GM23338 (cell line): Measurements from ENCODE around the gene BRAP. TPM values are rescaled to one million over a fixed set of nuclear protein-coding genes. Genes with fewer than 3 reads are reported as not detected.

ENCODE experiments used
- ATAC-seq: fragments of 200-7000 bp; cut with Tn5 transposase; 3 replicates; pipeline ENCODE4 v1.9.1; 2020
- DNase-seq: peaks from one replicate; pipeline ENCODE4 v3.0.0-alpha.2; 2015; ENCODE audit warnings: low spot score
- H2AFZ ChIP-seq: fragments of 200-600 bp; sonication (generic); 2 replicates; pipeline ENCODE4 v1.8.0; 2016; ENCODE audit warnings: antibody characterized with exemption, mild to moderate bottlenecking, moderate library complexity
- H3F3A ChIP-seq: fragments of 200-600 bp; sonication (generic); replicated peaks from 2 replicates; pipeline ENCODE4 v1.8.0; 2017; ENCODE audit warnings: antibody characterized with exemption, mixed run types, low read depth
- H3K27ac ChIP-seq: fragments of 200-600 bp; sonication (generic); 2 replicates; pipeline ENCODE4 v1.6.1; 2016; ENCODE audit warnings: low read depth
- H3K27me3 ChIP-seq: fragments of 200-600 bp; sonication (generic); 2 replicates; pipeline ENCODE4 v1.8.0; 2016; ENCODE audit warnings: mild to moderate bottlenecking, mixed run types, moderate library complexity; ENCODE audit not compliant: insufficient read depth
- H3K36me3 ChIP-seq: fragments of 200-600 bp; sonication (generic); 2 replicates; pipeline ENCODE4 v1.8.0; 2016; ENCODE audit warnings: mild to moderate bottlenecking; ENCODE audit not compliant: insufficient read depth
- H3K4me1 ChIP-seq: fragments of 200-600 bp; sonication (generic); 2 replicates; pipeline ENCODE4 v1.8.0; 2016; ENCODE audit warnings: mild to moderate bottlenecking, moderate library complexity; ENCODE audit not compliant: insufficient read depth
- H3K4me2 ChIP-seq: fragments of 200-600 bp; sonication (generic); 2 replicates; pipeline ENCODE4 v1.7.1; 2017; ENCODE audit warnings: mixed run types
- H3K4me3 ChIP-seq: fragments of 200-600 bp; sonication (generic); 2 replicates; pipeline ENCODE4 v1.6.1; 2016; ENCODE audit warnings: mixed run types
- H3K79me2 ChIP-seq: fragments of 200-600 bp; sonication (generic); replicated peaks from 2 replicates; pipeline ENCODE4 v1.8.0; 2017; ENCODE audit warnings: mild to moderate bottlenecking; ENCODE audit not compliant: insufficient read depth
- H3K9me2 ChIP-seq: fragments of 200-600 bp; sonication (generic); 2 replicates; pipeline ENCODE4 v1.8.0; 2017; ENCODE audit not compliant: insufficient read depth
- H4K20me1 ChIP-seq: fragments of 200-600 bp; sonication (generic); replicated peaks from 2 replicates; pipeline ENCODE4 v1.8.0; 2017; ENCODE audit warnings: mild to moderate bottlenecking; ENCODE audit not compliant: insufficient read depth
- H3K27ac Mint-ChIP-seq: 2 replicates; pipeline ENCODE4 v1.8.0; 2020; ENCODE audit warnings: inconsistent platforms, mild to moderate bottlenecking, moderate library complexity, mixed read lengths
- H3K27me3 Mint-ChIP-seq: 3 replicates; pipeline ENCODE4 v1.8.0; 2022; ENCODE audit warnings: low read depth, mild to moderate bottlenecking, moderate library complexity, mixed read lengths, inconsistent platforms; ENCODE audit not compliant: insufficient read depth, poor library complexity
- H3K36me3 Mint-ChIP-seq: 3 replicates; pipeline ENCODE4 v1.8.0; 2021; ENCODE audit warnings: low read depth, mild to moderate bottlenecking, inconsistent platforms, moderate library complexity, mixed read lengths
- H3K4me1 Mint-ChIP-seq: 3 replicates; pipeline ENCODE4 v1.8.0; 2020; ENCODE audit warnings: mild to moderate bottlenecking, inconsistent platforms, mixed read lengths
- H3K4me3 Mint-ChIP-seq: 3 replicates; pipeline ENCODE4 v1.8.0; 2021; ENCODE audit warnings: moderate library complexity, mild to moderate bottlenecking, inconsistent platforms, mixed read lengths
- H3K9me3 Mint-ChIP-seq: 3 replicates; pipeline ENCODE4 v1.8.0; 2020; ENCODE audit warnings: moderate library complexity, mild to moderate bottlenecking, inconsistent platforms, mixed read lengths
- CREB1 ChIP-seq: fragments of 250-450 bp; sonication (Bioruptor Pico); IDR thresholded peaks from 2 replicates; pipeline ENCODE4 v1.5.0; 2020; ENCODE audit warnings: low read depth, mild to moderate bottlenecking, moderate library complexity
- CTCF ChIP-seq, 2 experiments: fragments of 200-600 bp in 1 of 2; sonication (generic) in 1 of 2; conservative IDR thresholded peaks; 2 replicates each; pipeline versions ENCODE4 v1.5.1 to v1.6.1; 2016 to 2017; ENCODE audit warnings: antibody characterized with exemption in 2 of 2, low read depth in 2 of 2, mild to moderate bottlenecking in 2 of 2, moderate library complexity in 1 of 2
- ETS1 ChIP-seq: IDR thresholded peaks from 2 replicates; pipeline ENCODE4 v1.6.1; 2016; ENCODE audit warnings: antibody characterized with exemption
- EZH2 ChIP-seq: fragments of 200-600 bp; sonication (generic); IDR thresholded peaks from one replicate; pipeline ENCODE4 v1.8.0; 2017; ENCODE audit warnings: antibody characterized with exemption, mild to moderate bottlenecking, low read depth; ENCODE audit not compliant: unreplicated experiment
- EZH2phosphoT487 ChIP-seq: fragments of 200-600 bp; sonication (generic); IDR thresholded peaks from one replicate; pipeline ENCODE4 v1.8.1; 2018; ENCODE audit warnings: antibody characterized with exemption; ENCODE audit not compliant: unreplicated experiment
- JUNB ChIP-seq: IDR thresholded peaks from one replicate; pipeline ENCODE4 v1.6.1; 2016; ENCODE audit warnings: antibody characterized with exemption; ENCODE audit not compliant: unreplicated experiment
- NANOG ChIP-seq: IDR thresholded peaks from 2 replicates; pipeline ENCODE4 v1.6.1; 2016; ENCODE audit warnings: antibody characterized with exemption, borderline replicate concordance
- POLR2AphosphoS5 ChIP-seq: IDR thresholded peaks from 2 replicates; pipeline ENCODE4 v1.6.1; 2016; ENCODE audit warnings: antibody characterized with exemption, low read depth
- REST ChIP-seq: IDR thresholded peaks from one replicate; pipeline ENCODE4 v1.6.1; 2018; ENCODE audit warnings: antibody characterized with exemption; ENCODE audit not compliant: unreplicated experiment
- STAT1 ChIP-seq: IDR thresholded peaks from one replicate; pipeline ENCODE4 v1.6.1; 2016; ENCODE audit warnings: antibody characterized with exemption; ENCODE audit not compliant: unreplicated experiment
- ZNF114 ChIP-seq: fragments of 250-450 bp; sonication (Bioruptor Pico); IDR thresholded peaks from 2 replicates; pipeline ENCODE4 v1.5.0; 2020; ENCODE audit warnings: mild to moderate bottlenecking, moderate library complexity
- ZNF331 ChIP-seq: fragments of 250-450 bp; sonication (Bioruptor Pico); IDR thresholded peaks from 2 replicates; pipeline ENCODE4 v1.5.0; 2020; ENCODE audit warnings: low read depth, mild to moderate bottlenecking, moderate library complexity
- polyA plus RNA-seq: library from polyadenylated mRNA; unstranded; fragments of >200 nt; fragmentation: Nextera tagmentation; extraction: Ambion mirVana; gene quantifications from 2 replicates; pipeline ENCODE4 v1.2.1, GENCODE V29; 2016
- total RNA-seq: library from RNA; depleted of rRNA; stranded (reverse); fragments of >200 nt; shearing (Covaris generic); gene quantifications from 2 replicates; pipeline ENCODE4 v1.2.3, GENCODE V29; 2014
- TF ChIP-seq, protein P1 (sequence below): fragments of 250-450 bp; sonication (Bioruptor Pico); IDR thresholded peaks from 2 replicates; pipeline ENCODE4 v1.5.0; 2020; ENCODE audit warnings: mild to moderate bottlenecking, moderate library complexity

The BRAP gene
- total and polyA plus RNA-seq, 2 experiments from 2014 or later = 14.9 to 19.4 TPM

DNA sequence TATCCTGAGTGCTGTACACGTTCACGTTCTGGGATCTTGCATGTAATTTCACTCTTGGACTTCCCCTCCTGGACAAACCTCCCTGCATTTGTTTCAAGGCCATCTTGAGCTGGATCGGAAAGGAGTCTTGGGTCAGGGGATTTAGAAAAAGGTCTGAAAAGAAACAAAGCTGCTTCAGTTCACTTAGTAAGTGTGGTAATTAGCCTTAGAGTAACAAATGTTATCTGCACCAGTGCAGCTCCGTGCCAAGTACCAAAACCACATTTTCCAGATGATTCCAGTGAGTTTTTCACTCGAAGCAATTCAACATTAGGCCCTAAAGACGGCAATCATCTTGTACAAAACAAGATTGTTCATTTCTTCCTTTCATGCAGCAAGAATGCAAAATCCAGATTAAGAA is 47.2 kb downstream of the BRAP start:
- Histone ChIP-seq H4K20me1 (peaks cover 6% of the 10 kb centered on the region; the same call in 1 of the 2 replicates), H3K27ac (peak overlapping the region; percentile 29; the same call in 1 of the 2 replicates), H3K4me1 (peaks cover 19% of the 10 kb centered on the region), H3K4me2 (no peak overlapping the region), H3K79me2 (no peaks in the 10 kb centered on the region), H3K4me3 (no peak overlapping the region), H3K36me3 (peaks cover 3% of the 10 kb centered on the region; the same call in 1 of the 2 replicates), H3K27me3 (no peaks in the 10 kb centered on the region), H3K9me2 (no peaks in the 10 kb centered on the region), H3F3A (peaks cover 13% of the 10 kb centered on the region; the same call in 1 of the 2 replicates), H2AFZ (no peak overlapping the region)
- peaks cover 22% of the 10 kb centered on the region for H3K4me1 Mint-ChIP-seq
- no peak overlapping the region for H3K4me3 Mint-ChIP-seq
- no peak for ATAC-seq
- no peak for TF ChIP-seq REST
- TF ChIP-seq JUNB = no peak
- TF ChIP-seq EZH2phosphoT487 = no peak
- TF ChIP-seq, protein P1, sequence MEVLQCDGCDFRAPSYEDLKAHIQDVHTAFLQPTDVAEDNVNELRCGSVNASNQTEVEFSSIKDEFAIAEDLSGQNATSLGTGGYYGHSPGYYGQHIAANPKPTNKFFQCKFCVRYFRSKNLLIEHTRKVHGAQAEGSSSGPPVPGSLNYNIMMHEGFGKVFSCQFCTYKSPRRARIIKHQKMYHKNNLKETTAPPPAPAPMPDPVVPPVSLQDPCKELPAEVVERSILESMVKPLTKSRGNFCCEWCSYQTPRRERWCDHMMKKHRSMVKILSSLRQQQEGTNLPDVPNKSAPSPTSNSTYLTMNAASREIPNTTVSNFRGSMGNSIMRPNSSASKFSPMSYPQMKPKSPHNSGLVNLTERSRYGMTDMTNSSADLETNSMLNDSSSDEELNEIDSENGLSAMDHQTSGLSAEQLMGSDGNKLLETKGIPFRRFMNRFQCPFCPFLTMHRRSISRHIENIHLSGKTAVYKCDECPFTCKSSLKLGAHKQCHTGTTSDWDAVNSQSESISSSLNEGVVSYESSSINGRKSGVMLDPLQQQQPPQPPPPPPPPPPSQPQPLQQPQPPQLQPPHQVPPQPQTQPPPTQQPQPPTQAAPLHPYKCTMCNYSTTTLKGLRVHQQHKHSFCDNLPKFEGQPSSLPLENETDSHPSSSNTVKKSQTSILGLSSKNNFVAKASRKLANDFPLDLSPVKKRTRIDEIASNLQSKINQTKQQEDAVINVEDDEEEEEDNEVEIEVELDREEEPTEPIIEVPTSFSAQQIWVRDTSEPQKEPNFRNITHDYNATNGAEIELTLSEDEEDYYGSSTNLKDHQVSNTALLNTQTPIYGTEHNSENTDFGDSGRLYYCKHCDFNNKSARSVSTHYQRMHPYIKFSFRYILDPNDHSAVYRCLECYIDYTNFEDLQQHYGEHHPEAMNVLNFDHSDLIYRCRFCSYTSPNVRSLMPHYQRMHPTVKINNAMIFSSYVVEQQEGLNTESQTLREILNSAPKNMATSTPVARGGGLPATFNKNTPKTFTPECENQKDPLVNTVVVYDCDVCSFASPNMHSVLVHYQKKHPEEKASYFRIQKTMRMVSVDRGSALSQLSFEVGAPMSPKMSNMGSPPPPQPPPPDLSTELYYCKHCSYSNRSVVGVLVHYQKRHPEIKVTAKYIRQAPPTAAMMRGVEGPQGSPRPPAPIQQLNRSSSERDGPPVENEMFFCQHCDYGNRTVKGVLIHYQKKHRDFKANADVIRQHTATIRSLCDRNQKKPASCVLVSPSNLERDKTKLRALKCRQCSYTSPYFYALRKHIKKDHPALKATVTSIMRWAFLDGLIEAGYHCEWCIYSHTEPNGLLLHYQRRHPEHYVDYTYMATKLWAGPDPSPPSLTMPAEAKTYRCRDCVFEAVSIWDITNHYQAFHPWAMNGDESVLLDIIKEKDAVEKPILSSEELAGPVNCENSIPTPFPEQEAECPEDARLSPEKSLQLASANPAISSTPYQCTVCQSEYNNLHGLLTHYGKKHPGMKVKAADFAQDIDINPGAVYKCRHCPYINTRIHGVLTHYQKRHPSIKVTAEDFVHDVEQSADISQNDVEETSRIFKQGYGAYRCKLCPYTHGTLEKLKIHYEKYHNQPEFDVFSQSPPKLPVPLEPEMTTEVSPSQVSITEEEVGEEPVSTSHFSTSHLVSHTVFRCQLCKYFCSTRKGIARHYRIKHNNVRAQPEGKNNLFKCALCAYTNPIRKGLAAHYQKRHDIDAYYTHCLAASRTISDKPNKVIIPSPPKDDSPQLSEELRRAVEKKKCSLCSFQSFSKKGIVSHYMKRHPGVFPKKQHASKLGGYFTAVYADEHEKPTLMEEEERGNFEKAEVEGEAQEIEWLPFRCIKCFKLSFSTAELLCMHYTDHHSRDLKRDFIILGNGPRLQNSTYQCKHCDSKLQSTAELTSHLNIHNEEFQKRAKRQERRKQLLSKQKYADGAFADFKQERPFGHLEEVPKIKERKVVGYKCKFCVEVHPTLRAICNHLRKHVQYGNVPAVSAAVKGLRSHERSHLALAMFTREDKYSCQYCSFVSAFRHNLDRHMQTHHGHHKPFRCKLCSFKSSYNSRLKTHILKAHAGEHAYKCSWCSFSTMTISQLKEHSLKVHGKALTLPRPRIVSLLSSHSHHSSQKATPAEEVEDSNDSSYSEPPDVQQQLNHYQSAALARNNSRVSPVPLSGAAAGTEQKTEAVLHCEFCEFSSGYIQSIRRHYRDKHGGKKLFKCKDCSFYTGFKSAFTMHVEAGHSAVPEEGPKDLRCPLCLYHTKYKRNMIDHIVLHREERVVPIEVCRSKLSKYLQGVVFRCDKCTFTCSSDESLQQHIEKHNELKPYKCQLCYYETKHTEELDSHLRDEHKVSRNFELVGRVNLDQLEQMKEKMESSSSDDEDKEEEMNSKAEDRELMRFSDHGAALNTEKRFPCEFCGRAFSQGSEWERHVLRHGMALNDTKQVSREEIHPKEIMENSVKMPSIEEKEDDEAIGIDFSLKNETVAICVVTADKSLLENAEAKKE (CRISPR knock-in tag) = no peak
- TF ChIP-seq STAT1 = no peak
- no peak for TF ChIP-seq POLR2AphosphoS5
- no peak for TF ChIP-seq ZNF114
- no peak for TF ChIP-seq CTCF (conservative IDR thresholded peaks at IDR 0.05; ENCODE audit: low read depth in 2 of 2)
- no peak for TF ChIP-seq ZNF331
- TF ChIP-seq EZH2 = no peak
- TF ChIP-seq CREB1 (CRISPR knock-in tag) = no peak
- TF ChIP-seq ETS1 = no peak
- TF ChIP-seq NANOG = no peak
- DNase-seq = no peak
- no peaks in the 10 kb centered on the region for H3K9me3 Mint-ChIP-seq
- H3K27me3 Mint-ChIP-seq = peaks cover 6% of the 10 kb centered on the region
- peaks cover 14% of the 10 kb centered on the region; the same call in 1 of the 3 replicates for H3K36me3 Mint-ChIP-seq
- H3K27ac Mint-ChIP-seq = no peak overlapping the region
